Measurements from ENCODE around the gene CTTNBP2NL.

- no peak for TF ChIP-seq CTCF (IDR thresholded peaks at IDR 0.05)
- no peak for TF ChIP-seq POLR2A (IDR thresholded peaks at IDR 0.05)
Measured at GRCh38 chr1:112496290-112496689, 100.3 kb downstream of the CTTNBP2NL start.
